ENCODE measurements around the gene ROR1.

The ROR1 gene

DNA sequence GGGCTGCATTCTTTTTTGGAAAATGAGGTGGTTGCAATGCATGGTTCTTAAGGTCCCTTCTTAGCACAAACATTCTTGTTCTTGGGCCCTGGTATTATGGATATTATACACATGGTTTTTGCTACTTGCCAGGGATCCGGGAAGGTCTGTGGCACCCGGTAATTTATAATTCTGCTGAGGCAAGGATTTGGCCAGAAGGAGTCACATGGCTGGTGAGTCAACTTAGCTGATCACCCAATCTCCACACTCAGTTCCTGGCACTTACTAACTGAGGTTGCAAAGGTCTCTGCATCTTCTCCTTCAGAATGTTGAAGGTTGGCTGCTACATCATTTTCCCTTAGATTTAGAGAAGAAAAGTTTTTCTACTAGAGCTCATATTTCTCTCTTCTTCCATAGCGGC is 112.5 kb downstream of the ROR1 start:
- DNase-seq: no peak

DNA sequence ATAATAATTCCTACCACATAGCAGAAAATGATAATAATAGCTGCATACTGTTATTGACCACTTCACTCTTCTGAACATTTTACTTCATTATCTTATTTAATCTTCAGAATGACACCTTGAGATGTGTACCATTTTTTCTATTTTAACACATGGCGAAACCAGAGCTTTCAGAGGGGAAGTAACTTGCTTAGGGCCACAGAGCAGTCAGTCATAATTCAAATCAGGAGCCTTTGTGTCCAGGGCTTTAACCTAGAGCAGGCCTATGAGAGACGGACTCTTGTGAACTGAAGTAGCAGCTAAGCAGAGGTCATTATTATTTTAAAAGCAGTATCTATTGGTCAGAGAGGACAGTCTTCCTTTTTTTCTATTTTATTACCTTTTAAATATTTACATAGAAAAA is 114.0 kb downstream of the ROR1 start:
- no peak for DNase-seq

DNA sequence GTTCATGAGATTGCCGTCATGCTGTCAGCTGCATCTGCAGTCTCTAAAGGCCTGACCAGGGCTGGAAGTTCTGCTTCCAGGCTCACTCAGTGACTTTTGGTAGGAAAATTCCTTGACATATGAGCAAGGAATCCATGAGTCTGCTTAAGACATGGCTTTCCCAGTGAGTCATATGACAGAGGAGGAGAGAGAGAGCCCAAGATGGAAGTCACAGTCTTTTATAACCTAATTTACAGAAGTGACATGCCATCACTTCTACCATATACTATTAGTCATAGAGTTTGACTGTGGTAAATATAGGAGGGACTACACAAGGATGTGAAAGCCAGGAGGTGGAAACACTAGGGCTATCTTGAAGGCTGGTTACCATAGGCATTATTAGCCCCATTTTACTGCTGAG is 115.2 kb downstream of the ROR1 start:
- DNase-seq: no peak

DNA sequence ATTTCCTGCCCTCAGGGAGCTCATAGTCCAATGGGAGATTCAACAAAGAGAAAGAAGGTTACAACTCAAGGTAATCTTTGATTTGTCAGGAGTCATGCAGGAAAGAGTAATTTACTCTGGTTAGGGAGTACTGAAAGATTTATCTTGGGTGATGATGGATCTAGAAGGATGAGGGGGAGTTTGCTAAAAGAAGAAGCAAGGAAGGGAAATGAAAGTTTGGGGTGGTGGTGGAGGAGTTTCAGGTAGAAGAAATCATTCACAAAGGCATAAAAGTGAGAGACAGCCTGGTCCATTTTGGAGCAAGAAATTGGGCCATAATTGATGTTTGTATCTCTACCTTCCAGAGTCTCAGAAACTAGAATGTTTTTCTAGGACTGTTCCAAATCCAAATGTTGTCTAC is 116.7 kb downstream of the ROR1 start:
- DNase-seq: no peak

DNA sequence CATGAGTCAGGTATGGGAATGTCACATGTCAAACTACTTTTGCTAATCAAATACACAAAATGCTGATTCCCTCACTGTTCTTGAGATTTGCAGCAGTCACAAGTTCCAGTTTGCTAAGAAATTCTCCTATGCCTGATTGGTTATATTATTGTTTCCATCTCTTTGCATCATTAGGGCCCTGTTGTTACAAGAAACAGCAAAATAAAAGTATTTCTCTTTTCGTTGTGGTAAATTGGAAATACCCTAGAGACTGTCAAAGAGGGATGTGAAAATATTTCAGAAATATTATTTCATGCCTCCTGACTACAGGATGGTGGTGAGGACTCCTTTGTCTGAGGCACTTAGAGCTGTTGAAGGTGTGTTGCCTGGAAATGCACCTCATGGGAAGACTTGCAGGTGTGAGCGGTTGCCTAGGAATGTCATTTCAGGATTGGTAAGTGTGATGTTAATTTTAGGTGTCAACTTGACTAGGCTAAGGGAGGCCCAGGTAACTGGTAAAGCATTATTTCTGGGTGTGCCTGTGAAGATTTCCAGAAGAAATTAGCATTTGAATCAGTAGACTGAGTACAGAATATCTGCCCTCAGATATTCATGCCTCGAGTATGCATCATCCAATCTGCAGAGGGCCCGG is 117.4 kb downstream of the ROR1 start:
- no peak for DNase-seq

DNA sequence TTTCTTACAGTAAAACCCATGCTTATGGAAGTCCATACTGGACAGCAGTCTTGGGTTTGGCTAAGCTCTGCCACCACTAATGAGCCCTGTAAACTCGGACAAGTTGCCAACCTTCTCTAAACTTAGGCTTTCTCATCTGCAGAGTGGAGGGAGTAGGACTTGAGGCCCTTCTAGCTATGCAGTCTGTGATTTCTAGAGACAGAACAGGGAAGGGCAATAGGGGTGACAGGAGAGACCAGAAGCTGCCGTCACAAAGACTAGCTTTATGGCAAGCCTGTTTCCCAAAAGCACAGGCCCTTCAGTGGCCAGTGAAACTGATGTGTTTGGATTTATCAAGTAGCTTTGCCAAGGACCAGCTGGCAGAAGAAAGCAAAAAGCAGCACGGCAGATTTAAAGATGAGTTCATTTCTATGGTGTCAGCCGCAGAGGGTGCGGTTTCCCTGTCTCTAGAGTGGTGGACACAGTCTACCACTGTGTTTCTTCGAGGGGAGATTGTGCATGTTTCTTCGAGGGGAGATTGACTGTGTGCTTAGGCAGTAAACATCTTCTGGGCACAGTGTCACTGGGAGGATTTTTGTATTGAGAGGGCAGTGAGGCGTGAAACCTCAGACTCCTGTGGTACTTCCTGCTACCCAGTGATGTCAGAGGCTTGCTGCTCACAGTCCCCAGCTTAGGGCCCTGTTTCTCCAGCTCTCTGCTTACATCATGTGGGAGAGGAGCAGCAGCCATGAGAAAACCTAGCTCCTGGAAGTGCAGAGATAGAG is 119.0 kb downstream of the ROR1 start:
- no peak for DNase-seq

DNA sequence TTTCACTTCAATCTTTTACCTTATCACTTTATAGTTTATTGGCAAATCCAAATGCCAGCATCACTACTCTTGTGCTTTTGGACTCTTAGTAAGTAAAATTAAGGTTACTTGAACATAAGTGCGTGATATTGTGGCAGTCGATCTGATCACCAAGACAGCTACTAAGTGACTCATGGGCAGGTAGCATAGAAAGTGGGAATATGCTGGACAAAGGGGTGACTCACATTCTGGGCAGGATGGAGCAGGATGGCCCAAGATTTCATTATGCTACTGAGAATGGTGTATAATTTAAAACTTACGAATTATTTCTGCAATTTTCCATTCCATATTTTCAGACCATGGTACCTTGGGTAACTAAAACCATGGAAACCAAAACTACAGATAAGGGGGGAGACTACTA is 120.2 kb downstream of the ROR1 start:
- no peak for DNase-seq

DNA sequence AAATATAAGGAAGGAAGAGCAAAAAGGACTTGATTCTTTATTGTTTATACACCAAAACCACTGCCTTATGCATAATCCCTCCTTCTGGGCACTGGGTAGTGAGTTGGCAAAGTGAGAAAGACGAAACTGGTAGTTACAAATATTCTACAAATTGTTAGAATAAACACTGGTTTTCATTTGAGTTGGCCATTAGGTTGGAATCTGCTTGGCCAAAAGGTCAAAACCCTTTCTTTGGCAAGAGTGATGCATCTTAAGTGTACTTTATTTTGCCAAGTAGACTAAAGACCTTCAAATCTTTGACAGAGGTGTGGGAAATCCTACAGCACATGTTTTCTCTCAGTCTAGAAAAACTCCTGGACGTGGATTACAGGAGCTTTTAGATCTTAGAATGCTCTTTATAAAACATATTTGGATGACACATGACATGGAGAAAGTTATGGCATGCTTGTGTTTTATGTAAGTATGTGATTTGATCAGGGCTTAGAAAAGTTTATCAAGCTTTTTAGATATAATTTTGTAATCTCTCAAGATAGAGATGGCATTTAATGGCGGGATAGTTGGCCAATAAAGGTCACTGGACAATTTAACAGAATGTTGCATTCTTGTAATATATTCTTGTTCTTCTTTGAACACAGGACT is 120.9 kb downstream of the ROR1 start:
- no peak for DNase-seq

DNA sequence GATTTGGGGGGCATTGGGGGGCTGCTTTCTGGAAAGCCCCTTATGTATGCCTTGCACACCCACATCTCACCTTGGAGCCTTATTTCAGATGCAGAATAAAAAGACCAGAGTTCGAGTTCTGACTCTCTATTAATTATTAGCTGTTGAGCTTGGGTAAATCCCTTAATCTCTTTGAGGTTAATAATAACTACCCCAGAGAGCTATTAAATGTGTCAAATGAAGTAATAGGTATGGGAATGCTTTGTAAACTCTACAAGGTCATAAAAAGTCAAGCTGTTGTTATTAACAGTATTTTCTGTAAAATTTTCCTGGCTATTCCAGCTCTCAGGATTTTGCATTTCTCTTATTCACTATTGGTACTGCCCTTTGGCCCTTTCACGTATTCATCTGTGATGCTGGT is 122.9 kb downstream of the ROR1 start:
- no peak for DNase-seq

DNA sequence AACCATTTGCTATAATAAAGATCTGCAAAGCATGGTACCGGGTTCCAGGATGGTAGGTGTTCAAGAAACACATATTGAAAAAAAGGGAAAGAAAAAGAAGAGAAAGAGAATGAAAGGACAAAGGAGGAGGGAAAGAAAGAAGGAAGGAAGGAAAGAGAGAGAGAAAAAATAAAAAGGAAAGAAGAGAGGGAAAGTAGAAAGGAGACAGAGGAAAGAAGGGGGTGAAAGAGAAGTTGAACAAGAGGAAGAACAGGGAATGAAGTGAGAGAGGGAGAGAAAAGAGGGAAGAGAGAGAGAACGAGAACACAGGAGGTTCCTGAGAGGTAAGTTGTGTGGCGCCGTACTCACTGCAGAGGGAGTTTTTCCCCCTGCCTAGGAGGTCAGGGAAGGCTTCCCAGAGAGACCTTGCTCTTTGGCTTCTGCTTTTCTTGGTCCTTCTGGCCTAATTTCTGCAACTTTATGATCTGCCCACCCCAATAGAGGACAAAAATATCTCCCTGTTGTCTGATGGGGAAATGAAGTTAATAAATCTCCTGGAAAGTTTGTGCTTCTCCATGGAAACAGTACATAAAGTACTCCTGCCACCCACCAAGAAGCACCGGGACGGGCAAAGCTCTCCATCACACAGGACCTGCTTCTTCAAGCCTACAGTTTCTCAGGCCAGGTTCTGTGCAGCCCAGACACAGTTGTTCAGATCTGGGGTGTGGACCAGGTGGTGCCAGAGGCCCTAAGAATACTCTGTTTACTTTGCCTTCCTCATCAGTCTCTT is 124.8 kb downstream of the ROR1 start:
- DNase-seq: no peak

DNA sequence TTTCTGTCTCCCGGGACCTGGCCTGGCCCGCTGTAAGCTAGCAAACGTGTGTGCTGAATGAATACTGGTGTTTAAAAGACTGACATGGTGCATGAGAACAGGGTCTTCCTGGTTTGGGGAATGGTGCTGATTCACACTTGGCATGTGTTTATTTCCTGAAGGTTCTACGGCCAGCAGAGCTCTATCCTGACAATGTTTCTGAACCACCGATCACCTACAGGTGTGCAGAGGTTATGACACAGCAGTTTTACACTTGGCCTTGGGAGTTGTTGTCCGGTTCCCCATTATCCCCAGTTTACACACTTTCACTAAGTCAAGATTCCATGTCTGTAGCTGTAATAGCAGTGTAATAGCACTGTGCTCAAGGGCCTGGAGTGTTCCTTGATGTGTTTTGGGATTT is 127.3 kb downstream of the ROR1 start:
- no peak for DNase-seq

DNA sequence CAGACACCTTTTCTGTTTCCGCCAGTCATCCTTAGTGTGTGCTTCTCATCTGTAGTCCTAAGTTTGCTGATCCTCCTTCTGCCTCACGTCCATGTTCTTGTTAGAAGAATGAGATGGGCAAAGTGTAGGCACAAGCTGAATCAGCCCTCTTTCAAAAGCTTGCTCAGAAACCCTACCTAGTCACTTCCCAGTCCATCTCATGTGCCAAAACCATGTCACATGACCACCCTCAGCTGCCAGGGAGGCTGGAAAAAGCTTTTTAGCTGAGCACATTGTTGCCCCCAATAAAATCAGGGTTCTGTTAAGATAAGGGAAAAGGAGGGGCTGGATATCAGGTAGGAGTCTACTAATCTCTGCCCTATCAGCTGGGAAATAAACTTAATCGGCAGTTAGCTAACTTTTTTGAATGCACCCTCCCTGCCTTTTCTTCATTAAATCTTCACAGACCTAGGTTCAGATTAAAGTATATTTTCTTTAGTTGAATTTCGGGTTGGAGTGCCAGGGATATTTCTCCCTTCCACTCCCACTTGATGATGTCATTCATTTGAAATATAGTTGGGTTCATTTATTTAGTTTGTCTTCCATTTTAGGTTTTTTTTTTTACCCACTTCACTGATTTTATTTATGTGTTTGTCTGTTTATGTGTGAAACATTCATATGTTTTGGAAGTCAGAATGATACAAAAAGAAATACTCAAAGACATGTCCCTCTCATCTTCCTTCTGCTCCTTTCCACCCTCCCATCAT is 129.2 kb downstream of the ROR1 start:
- DNase-seq: no peak

DNA sequence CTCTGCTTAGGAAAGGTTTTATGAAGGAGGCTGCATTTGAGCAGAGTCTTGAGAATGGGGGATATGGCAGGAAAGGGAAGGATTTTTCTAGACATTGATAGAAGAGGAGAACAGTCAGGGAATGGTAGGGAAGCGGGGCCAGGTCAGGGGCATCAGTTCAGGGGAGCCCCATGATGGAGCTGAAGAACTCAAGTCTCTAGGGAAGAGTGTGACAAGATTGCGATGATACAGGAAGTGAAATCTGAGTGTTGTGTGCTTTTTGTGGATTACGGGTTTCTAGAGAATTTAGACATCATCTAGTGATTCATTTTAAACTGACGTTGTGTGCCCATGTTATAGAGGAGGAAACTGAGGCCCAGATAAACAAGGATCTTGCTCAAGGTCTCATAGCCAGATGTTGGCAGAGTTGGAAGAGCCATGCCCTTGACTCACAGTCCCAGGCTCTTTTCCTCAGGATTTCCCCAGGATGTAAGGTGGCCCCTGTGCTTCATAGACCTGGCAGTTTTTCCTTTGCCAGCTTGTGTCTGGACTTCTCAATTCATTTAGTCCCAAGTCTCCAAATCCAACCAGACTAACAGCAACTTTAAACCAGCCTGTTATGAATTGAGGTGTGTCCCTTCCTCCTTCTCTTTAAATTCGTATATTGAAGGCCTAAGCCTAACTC is 130.3 kb downstream of the ROR1 start:
- DNase-seq: no peak

DNA sequence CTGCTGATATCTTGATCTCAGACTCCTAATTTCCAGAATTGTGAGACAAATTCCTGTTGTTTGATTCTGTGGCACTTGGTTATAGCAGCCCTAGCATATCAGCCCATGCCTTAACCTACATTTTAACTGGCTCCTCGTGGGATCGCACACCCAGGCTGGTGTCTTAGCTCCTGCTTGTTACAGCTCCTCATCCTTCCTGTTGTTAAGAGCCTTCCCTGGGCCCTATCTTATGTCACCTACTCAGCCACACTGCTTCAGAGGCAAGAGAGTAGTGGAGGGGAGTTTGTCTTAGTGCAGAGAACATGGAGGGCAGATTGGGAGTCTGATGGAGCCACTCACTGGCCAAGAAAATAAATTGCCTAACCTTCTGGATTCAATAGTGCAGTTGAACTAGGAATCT is 131.0 kb downstream of the ROR1 start:
- no peak for DNase-seq

DNA sequence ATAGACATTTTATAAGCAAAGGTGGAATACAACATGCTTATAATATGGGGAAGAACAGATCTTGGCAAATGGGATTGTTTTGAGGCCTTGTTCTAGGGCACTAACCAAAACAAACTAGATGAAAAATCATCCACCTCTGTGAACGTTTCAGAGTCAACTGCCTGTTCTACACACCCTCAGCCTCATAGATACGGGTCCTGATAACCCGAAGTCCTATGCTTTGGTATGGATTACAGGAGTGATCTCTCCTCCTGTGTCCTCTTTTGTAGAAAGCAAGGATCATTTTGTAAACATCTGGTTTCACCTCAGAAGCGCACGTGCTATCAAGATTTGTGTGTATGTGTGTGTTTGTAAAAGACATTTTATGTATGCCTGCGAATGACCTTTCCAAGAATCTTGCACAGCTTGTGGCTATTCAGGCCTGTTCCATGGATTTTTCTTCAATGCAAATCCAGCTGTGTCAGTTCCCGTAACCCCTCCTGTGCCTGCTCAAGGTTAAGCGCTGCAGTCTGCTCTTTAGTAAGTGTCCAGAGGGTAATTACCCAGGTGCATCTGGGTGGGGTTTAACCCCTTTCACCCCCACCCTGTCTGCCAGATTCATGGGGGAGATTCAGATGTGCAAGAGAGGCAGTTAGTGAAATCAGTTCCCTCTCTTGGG is 132.4 kb downstream of the ROR1 start:
- no peak for DNase-seq

DNA sequence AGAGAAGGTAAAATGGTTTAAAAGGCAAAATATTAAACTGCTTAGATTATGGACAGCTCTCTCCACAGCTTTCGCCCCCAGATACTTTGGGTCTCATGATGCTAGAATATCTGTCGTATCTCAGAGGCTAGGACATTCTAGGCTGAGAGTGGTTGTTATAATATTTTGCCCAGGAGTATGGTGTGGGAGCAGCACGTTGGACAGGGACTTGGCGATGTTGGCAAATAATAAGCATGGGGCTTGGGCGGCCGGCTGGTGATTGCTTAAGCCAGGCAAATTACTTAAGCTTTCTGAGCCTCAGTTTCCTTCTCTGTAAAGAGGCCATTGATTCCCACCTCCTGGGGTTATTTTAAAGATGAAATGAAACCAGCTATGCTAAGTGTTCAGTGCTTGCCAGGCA is 133.2 kb downstream of the ROR1 start:
- no peak for DNase-seq

DNA sequence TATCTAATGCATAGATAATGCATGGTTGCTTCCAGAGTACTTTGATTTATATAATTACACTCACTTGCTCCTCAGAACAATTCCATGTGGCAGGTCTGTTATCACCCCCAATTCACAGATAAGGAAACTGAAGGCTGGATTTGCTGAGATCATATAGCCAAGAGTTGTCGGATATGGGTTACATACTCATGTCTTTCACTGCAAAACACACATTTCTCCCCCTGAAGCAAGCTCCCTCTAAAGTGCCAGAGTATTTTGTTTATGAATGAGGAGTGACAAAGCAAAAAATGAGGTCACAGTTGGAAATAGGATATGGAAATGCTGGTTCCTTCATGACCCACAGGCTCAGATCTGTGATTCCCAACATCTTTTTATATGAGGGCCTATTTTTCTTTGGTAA is 134.2 kb downstream of the ROR1 start:
- no peak for DNase-seq

DNA sequence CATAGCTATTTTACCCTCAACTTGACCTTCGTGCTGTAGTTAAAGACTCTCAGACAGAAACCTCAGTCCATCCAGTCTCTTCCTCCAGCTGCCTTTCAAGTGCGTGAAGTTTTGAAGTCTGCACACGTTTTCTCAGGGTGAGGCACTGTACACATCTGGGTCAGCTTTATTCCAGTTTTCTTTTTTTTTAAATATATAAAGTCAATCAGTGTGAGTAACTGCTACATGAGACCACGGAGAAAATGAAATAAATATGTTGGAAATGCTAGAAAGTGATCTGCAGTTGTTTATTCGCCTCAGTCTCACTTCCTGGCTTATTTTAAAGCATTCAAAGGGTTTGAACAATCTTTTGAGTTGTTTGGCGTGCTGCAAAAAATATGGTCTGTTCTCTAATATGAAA is 135.7 kb downstream of the ROR1 start:
- no peak for DNase-seq

DNA sequence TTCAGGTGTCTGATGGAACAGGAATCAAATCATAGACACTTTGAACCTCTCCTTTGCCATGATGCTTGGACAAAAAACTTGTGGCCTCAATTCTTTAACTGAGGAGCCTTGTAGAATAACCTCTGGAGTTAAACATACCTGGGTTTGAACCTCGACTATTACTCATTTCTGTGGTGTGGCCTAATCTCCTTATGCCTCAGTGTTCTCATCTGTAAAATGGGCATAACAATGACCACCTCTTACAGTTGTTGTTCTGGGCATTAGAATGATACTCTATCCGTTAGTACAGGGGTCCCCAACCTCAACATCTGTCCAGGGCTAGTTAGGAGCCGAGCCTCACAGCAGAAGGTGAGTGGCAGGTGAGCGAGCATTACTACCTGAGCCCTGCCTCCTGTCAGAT is 137.2 kb downstream of the ROR1 start:
- DNase-seq: no peak

DNA sequence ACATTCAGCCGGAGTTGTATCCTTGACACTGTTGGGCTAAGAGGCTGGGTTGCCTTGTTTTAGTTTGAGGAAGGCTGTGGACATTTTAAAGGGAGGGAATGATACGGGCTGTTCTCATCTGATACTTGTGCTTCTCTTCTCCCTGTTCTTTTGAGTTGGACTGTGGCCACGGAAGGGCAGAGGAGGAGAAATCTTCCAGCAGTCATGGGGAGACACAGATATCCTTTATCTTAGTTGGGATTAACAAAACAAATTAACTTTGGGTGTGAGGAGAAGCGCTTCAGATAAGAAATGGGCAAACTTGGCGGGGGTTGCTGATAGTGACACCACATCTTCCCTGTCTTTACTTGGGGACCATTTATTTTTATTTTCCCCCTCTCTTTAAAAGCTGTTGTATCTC is 138.8 kb downstream of the ROR1 start:
- no peak for DNase-seq

DNA sequence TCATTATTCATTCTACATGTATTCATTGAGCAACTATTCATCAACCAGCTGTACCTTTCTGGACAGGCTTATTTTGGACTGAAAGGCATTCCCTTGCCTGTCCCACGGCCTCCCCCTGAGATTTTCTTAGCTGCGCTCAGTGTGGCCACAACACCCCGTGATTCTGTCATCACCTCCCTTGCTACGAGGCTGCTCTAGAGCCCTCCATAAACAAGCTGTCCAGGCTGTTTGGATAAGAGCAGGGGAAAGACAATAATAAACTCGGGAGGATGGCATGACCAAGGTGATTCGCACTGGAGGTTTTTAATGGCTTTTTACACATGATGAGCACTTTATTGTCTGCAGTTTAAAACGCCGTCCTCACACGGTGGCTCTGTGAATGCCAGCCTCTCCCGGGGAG is 139.7 kb downstream of the ROR1 start:
- no peak for DNase-seq

DNA sequence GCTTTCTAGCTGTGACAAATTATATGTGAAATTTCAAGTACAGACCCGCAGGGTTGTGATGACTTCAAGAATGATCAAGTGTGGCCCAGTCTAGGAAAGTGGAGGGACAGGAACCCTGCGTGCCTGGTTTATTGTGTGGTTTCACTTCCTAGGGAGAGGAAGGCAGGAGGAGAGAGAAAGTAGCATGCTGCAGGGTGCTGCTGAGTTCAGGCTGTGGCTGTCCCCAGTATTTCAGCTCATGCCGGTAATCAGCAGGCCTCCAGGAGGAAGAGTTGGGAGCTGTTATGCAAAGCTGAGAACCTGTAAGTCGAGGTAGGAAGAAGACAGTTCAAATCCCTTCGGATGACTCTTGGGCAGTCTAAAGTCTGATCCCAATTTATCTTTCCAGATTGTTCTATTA is 140.4 kb downstream of the ROR1 start:
- DNase-seq: no peak
